SK-N-MC (cell line): ENCODE data around the gene TVP23A.

Source experiments
- EZH2 ChIP-seq: fragments of 200-600 bp; sonication (generic); IDR thresholded peaks from one replicate; pipeline ENCODE4 v1.6.1; 2017; ENCODE audit warnings: antibody characterized with exemption
- FOXP2 ChIP-seq: optimal IDR thresholded peaks from 2 replicates; pipeline ENCODE3; 2011; ENCODE audit warnings: mild to moderate bottlenecking, moderate library complexity; ENCODE audit not compliant: insufficient read depth; ENCODE audit errors: extremely low read length, control extremely low read depth
- POLR2AphosphoS5 ChIP-seq: IDR thresholded peaks from 2 replicates; pipeline ENCODE4 v1.6.1; 2012; ENCODE audit warnings: mild to moderate bottlenecking, low read depth, low read length, borderline replicate concordance

DNA sequence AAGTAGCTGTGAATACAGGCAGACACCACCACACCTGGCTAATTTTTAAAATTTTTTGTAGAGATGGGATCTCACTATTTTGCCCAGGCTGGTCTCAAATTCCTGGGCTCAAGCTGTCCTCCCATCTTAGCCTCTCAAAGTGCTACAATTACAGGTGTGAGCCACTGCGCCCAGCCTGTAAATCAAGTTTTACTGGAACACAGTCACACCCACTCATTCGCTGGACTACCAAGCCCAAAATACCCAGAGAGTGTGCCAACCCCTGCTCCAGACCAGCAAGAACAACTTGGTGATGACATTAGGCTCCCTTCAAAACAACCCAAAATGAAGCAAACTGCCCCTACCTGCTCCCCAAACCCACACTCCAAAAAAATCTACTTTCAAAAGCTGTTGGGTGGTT lies 36.0 kb downstream of the TVP23A start:
- TF ChIP-seq POLR2AphosphoS5 = no peak
- TF ChIP-seq EZH2 = no peak
- no peak for TF ChIP-seq FOXP2
